ENCODE data around the gene R3HDM1.

DNA sequence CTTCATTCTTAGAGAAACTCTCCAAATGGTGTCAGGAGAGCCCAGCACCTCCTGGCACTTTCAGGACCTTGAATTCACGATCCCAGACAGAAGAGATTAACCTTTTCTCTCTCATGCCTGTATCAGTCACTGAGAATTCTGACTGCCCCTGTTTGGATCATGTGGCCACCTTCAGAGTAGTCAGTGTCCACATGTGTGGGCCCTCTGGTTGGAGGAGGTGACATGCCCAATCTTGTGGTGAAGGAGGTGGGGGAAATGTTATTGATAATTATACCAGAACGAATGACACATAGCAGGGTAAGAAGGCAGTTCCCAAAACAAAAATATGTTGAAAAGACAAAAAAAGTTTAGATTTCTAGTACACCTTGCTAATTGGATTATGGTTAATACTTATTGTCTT, 242.0 kb downstream of the R3HDM1 start:
- TF ChIP-seq CTCF (conservative IDR thresholded peaks at IDR 0.05 in 1 of 2, IDR thresholded peaks at IDR 0.05 in 1 of 2; ENCODE audit: low read depth in 1 of 2, low read length in 2 of 2) (no peak), EZH2 (IDR thresholded peaks at IDR 0.05; ENCODE audit: low read length, missing control alignments) (no peak)
